GM19463 (cell line): ENCODE data around the gene PRIMA1.

Experiments used
- ATAC-seq: cut with Tn5 transposase; IDR thresholded peaks from one replicate; pipeline ENCODE4 v1.9.1; 2021; ENCODE audit warnings: mild to moderate bottlenecking, moderate library complexity; ENCODE audit not compliant: unreplicated experiment

The PRIMA1 gene

GRCh38 chr14:93788293-93788542 lies at the start of gene PRIMA1:
Gene PRIMA1, minus strand, starts transcription at chr14:93788485. Its CDS starts 767 bp downstream, at chr14:93787718.
- ATAC-seq: no peak

GRCh38 chr14:93834699-93835371 lies 46.5 kb upstream of the PRIMA1 start:
- no peak for ATAC-seq

GRCh38 chr14:93832665-93833064 lies 44.4 kb upstream of the PRIMA1 start:
- no peak for ATAC-seq

GRCh38 chr14:93832081-93832480 lies 43.8 kb upstream of the PRIMA1 start:
- no peak for ATAC-seq

GRCh38 chr14:93830753-93831461 lies 42.6 kb upstream of the PRIMA1 start:
- no peak for ATAC-seq

- no peak for ATAC-seq
These were observed 41.7 kb upstream of the PRIMA1 start for GRCh38 chr14:93829839-93830481.

- ATAC-seq: no peak
These were observed 36.9 kb upstream of the PRIMA1 start for GRCh38 chr14:93825235-93825553.

- no peak for ATAC-seq
These were observed 36.4 kb upstream of the PRIMA1 start for GRCh38 chr14:93824518-93825234.

GRCh38 chr14:93824076-93824475 lies 35.8 kb upstream of the PRIMA1 start:
- ATAC-seq: no peak

GRCh38 chr14:93821051-93821450 lies 32.8 kb upstream of the PRIMA1 start:
- ATAC-seq: no peak

- ATAC-seq: no peak
These were observed 30.6 kb upstream of the PRIMA1 start for GRCh38 chr14:93818857-93819256.

- no peak for ATAC-seq
These were observed 23.4 kb upstream of the PRIMA1 start for GRCh38 chr14:93811676-93812075.

GRCh38 chr14:93811020-93811419 lies 22.7 kb upstream of the PRIMA1 start:
- ATAC-seq: no peak

- peak; percentile 58 for ATAC-seq
These were observed 21.5 kb upstream of the PRIMA1 start for GRCh38 chr14:93809491-93810420.

- no peak for ATAC-seq
These were observed 16.4 kb upstream of the PRIMA1 start for GRCh38 chr14:93804654-93805053.

- no peak for ATAC-seq
These were observed 15.4 kb upstream of the PRIMA1 start for GRCh38 chr14:93803408-93804318.

GRCh38 chr14:93799989-93800921 lies 12.0 kb upstream of the PRIMA1 start:
- no peak for ATAC-seq

- ATAC-seq: no peak
These were observed 11.3 kb upstream of the PRIMA1 start for GRCh38 chr14:93799617-93799988.

- ATAC-seq: no peak
These were observed 9.3 kb upstream of the PRIMA1 start for GRCh38 chr14:93797536-93797935.
